Liver (tissue), 9 donors: Measurements from ENCODE around the gene GRID1. TPM values are rescaled to one million over a fixed set of nuclear protein-coding genes. Genes with fewer than 3 reads are reported as not detected.

Experiments used
- DNase-seq: peaks from one replicate; pipeline ENCODE4 v3.0.0-alpha.2; 2017; ENCODE audit warnings: low spot score
- H3K27ac ChIP-seq, 2 donors: one replicate each; pipeline ENCODE4 v1.7.0; 2013; ENCODE audit warnings: inconsistent platforms in 2 of 2, low read length in 2 of 2, control low read depth in 1 of 2, low read depth in 1 of 2, mild to moderate bottlenecking in 1 of 2
- H3K27me3 ChIP-seq, 4 donors: one replicate each; pipeline versions ENCODE4 v1.6.1 to v1.7.0; 2013; ENCODE audit warnings: low read length in 3 of 4, inconsistent platforms in 1 of 4, mild to moderate bottlenecking in 1 of 4, moderate library complexity in 1 of 4; ENCODE audit not compliant: control insufficient read depth in 4 of 4, insufficient read depth in 4 of 4
- H3K36me3 ChIP-seq, 4 donors: one replicate each; pipeline versions ENCODE4 v1.6.1 to v1.7.0; 2013; ENCODE audit warnings: low read length in 3 of 4, mild to moderate bottlenecking in 3 of 4, low read depth in 1 of 4, moderate library complexity in 1 of 4; ENCODE audit not compliant: control insufficient read depth in 4 of 4, insufficient read depth in 3 of 4
- H3K4me1 ChIP-seq, 4 donors: one replicate each; pipeline versions ENCODE4 v1.6.1 to v1.7.0; 2013; ENCODE audit warnings: low read length in 3 of 4, mild to moderate bottlenecking in 3 of 4, moderate library complexity in 1 of 4; ENCODE audit not compliant: control insufficient read depth in 4 of 4, insufficient read depth in 4 of 4
- H3K4me3 ChIP-seq, 3 donors: one replicate each; pipeline versions ENCODE4 v1.6.1 to v1.7.0; 2013; ENCODE audit warnings: low read length in 3 of 3, control low read depth in 1 of 3, low read depth in 1 of 3, mild to moderate bottlenecking in 1 of 3
- H3K9ac ChIP-seq, 2 donors: one replicate each; pipeline ENCODE4 v1.7.0; 2013; ENCODE audit warnings: low read length in 2 of 2, mild to moderate bottlenecking in 2 of 2, moderate library complexity in 2 of 2, control low read depth in 1 of 2, low read depth in 1 of 2
- H3K9me3 ChIP-seq, 4 donors: one replicate each; pipeline versions ENCODE4 v1.6.1 to v1.7.0; 2013; ENCODE audit warnings: low read length in 3 of 4; ENCODE audit not compliant: control insufficient read depth in 4 of 4
- ATF3 ChIP-seq: IDR thresholded peaks from 2 replicates; pipeline ENCODE4 v1.6.1; 2016; ENCODE audit warnings: antibody characterized with exemption
- CTCF ChIP-seq: fragments of 150-350 bp; IDR thresholded peaks from 2 replicates; pipeline ENCODE4 v1.5.1; 2017; ENCODE audit warnings: improper control_type of control experiment, low read depth, low read length; ENCODE audit not compliant: missing input control
- EGR1 ChIP-seq, 2 donors: IDR thresholded peaks; 2 replicates each; pipeline ENCODE4 v1.6.1; 2016 to 2018; ENCODE audit warnings: antibody characterized with exemption in 2 of 2, low read depth in 2 of 2
- FOXA1 ChIP-seq: IDR thresholded peaks from 2 replicates; pipeline ENCODE4 v1.6.1; 2016; ENCODE audit warnings: antibody characterized with exemption
- FOXA2 ChIP-seq: IDR thresholded peaks from 2 replicates; pipeline ENCODE4 v1.6.1; 2016; ENCODE audit warnings: antibody characterized with exemption
- GABPA ChIP-seq, 2 donors: IDR thresholded peaks in 1 of 2; conservative IDR thresholded peaks in 1 of 2; 2 replicates each; pipeline ENCODE4 v1.6.1; 2016; ENCODE audit warnings: antibody characterized with exemption in 2 of 2, mild to moderate bottlenecking in 1 of 2, moderate library complexity in 1 of 2
- HNF4G ChIP-seq: IDR thresholded peaks from 2 replicates; pipeline ENCODE4 v1.6.1; 2016; ENCODE audit warnings: antibody characterized with exemption
- MAX ChIP-seq: IDR thresholded peaks from 2 replicates; pipeline ENCODE4 v1.6.1; 2016; ENCODE audit warnings: antibody characterized with exemption
- NR2F2 ChIP-seq: IDR thresholded peaks from 2 replicates; pipeline ENCODE4 v1.6.1; 2016; ENCODE audit warnings: antibody characterized with exemption
- RAD21 ChIP-seq, 2 donors: IDR thresholded peaks; 2 replicates each; pipeline ENCODE4 v1.6.1; 2016; ENCODE audit warnings: antibody characterized with exemption in 2 of 2, mild to moderate bottlenecking in 2 of 2
- REST ChIP-seq: IDR thresholded peaks from 2 replicates; pipeline ENCODE4 v1.6.1; 2016; ENCODE audit warnings: antibody characterized with exemption, mild to moderate bottlenecking
- RXRA ChIP-seq, 2 donors: IDR thresholded peaks; 2 replicates each; pipeline ENCODE4 v1.6.1; 2017 to 2018; ENCODE audit warnings: antibody characterized with exemption in 2 of 2, mild to moderate bottlenecking in 1 of 2
- SP1 ChIP-seq: IDR thresholded peaks from 2 replicates; pipeline ENCODE4 v1.6.1; 2018; ENCODE audit warnings: antibody characterized with exemption, mild to moderate bottlenecking
- TAF1 ChIP-seq: conservative IDR thresholded peaks from 2 replicates; pipeline ENCODE4 v1.6.1; 2016; ENCODE audit warnings: antibody characterized with exemption, mild to moderate bottlenecking
- YY1 ChIP-seq: IDR thresholded peaks from 2 replicates; pipeline ENCODE4 v1.6.1; 2016; ENCODE audit warnings: antibody characterized with exemption, mild to moderate bottlenecking
- ZBTB33 ChIP-seq: IDR thresholded peaks from 2 replicates; pipeline ENCODE4 v1.6.1; 2016; ENCODE audit warnings: antibody characterized with exemption
- WGBS: extraction: QIAGEN DNeasy Blood & Tissue Kit; methylation state at CpG from one replicate; pipeline ENCODE4 v1.1.7; 2013; 5-methylcytosine and 5-hydroxymethylcytosine counted together
- polyA plus RNA-seq, 2 donors: library from polyadenylated mRNA; stranded (reverse) in 1 of 2; unstranded in 1 of 2; fragments of 200-250 nt in 1 of 2; fragments of >200 nt in 1 of 2; fragmentation: Nextera tagmentation in 1 of 2; extraction: Ambion mirVana in 1 of 2; gene quantifications; one replicate each; pipeline versions ENCODE4 v1.2.1 to v1.2.3, GENCODE V29; 2013 to 2015
- total RNA-seq, 2 donors: library from RNA; depleted of rRNA; stranded (reverse); fragments of >200 nt; gene quantifications; one replicate each; pipeline ENCODE4 v1.2.3, GENCODE V29; 2014
- donor health status: healthy.
- donor health status: healthy.
- donor health status: healthy.
- donor health status: healthy.
- donor health status: healthy.

Gene GRID1
- total and polyA plus RNA-seq, 4 donors = 0.09 to 0.17 (median 0.14) TPM; not detected in 1

- TF ChIP-seq CTCF (no peak), FOXA1 (no peak), RAD21 (IDR thresholded peaks at IDR 0.05) (no peak), REST (no peak), MAX (no peak), ZBTB33 (no peak), TAF1 (no peak), HNF4G (no peak), GABPA (IDR thresholded peaks at IDR 0.05 in 1 of 2, conservative IDR thresholded peaks at IDR 0.05 in 1 of 2) (no peak), RXRA (IDR thresholded peaks at IDR 0.05) (no peak)
- DNase-seq = no peak
- no peak overlapping the region for H3K9ac ChIP-seq
- no peaks in the 10 kb centered on the region for H3K4me1 ChIP-seq
- no peaks in the 10 kb centered on the region for H3K36me3 ChIP-seq
- no peaks in the 10 kb centered on the region for H3K9me3 ChIP-seq
- H3K27me3 ChIP-seq = no peaks in the 10 kb centered on the region
- WGBS = 69% methylated on average over 2 of the region's 2 CpGs
- no peak overlapping the region for H3K4me3 ChIP-seq
- no peak overlapping the region for H3K27ac ChIP-seq
These were observed 588.5 kb downstream of the GRID1 start for GRCh38 chr10:85778074-85778473.

GRCh38 chr10:85767891-85768290 lies 598.7 kb downstream of the GRID1 start:
- Histone ChIP-seq H3K4me1 (no peaks in the 10 kb centered on the region), H3K36me3 (no peaks in the 10 kb centered on the region), H3K27me3 (no peaks in the 10 kb centered on the region), H3K27ac (no peak overlapping the region), H3K9ac (no peak overlapping the region), H3K9me3 (no peaks in the 10 kb centered on the region), H3K4me3 (no peak overlapping the region)
- DNase-seq = no peak
- TF ChIP-seq RAD21 (IDR thresholded peaks at IDR 0.05) = no peak
- TF ChIP-seq EGR1 (IDR thresholded peaks at IDR 0.05; ENCODE audit: low read depth in 2 of 2) = no peak
- no peak for TF ChIP-seq CTCF
- TF ChIP-seq SP1 = no peak
- TF ChIP-seq HNF4G = no peak
- TF ChIP-seq MAX = no peak
- TF ChIP-seq NR2F2 = no peak
- TF ChIP-seq ZBTB33 = no peak
- no peak for TF ChIP-seq ATF3
- no peak for TF ChIP-seq FOXA1
- no peak for TF ChIP-seq FOXA2
- TF ChIP-seq YY1 = no peak
- no peak for TF ChIP-seq RXRA (IDR thresholded peaks at IDR 0.05)
- WGBS = 68% methylated on average over 2 of the region's 2 CpGs
